A204.1 (cell line): Measurements from ENCODE around the gene C22orf15.
"Not testable (repeated sequence)": the region's sequence is repeated elsewhere in the genome, so short reads cannot be mapped to it uniquely, and the experiment has no call there.

Experiments used
- FAIRE-seq: peaks from 2 replicates; lab custom pipeline; 2012; peaks lifted over from hg19 to GRCh38; lab: Jason Lieb, UNC

C22orf15 gene, protein sequence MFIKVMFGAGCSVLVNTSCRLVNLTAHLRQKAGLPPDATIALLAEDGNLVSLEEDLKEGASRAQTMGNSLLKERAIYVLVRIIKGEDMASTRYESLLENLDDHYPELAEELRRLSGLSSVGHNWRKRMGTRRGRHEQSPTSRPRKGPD

DNA sequence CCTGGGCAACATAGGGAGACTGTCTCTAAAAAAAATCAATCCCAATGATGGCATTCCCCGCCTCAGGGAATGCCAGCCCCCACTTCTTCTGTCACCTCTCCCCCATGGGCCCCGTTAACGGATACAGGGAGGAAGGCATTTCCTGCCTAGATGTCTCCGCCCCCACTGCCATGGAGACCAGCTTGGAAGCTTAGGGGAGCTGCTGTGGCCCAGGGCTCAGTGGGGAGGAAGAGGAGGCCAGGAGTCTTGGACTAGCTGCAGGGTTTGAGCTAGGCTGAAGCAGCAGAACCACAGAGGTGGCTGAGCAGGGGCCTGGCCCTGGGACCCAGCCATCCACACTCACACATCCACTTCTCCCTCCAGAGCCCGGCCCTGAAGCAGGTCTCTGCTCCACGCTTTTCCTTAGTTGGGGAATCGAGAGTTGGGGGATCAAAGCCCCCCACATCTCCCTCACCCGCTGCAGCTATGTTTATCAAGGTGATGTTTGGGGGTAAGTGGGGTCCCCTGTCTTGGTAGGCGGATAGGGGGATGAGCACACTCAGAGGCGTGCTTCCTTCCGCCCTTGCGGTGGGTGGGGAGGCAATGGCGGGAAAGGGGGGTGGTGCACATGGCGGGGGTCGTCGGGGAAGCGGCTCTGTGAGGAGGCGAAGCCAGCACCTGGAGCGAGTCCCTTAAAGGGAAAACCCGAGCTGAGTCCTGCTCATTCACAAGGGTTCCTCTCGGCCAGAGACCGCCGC lies at the start of gene C22orf15:
C22orf15 (plus strand) TSS at position 149 of the 737 bp plus-strand sequence; CDS start at position 466, 317 bp downstream.
- FAIRE-seq, result no peak

DNA sequence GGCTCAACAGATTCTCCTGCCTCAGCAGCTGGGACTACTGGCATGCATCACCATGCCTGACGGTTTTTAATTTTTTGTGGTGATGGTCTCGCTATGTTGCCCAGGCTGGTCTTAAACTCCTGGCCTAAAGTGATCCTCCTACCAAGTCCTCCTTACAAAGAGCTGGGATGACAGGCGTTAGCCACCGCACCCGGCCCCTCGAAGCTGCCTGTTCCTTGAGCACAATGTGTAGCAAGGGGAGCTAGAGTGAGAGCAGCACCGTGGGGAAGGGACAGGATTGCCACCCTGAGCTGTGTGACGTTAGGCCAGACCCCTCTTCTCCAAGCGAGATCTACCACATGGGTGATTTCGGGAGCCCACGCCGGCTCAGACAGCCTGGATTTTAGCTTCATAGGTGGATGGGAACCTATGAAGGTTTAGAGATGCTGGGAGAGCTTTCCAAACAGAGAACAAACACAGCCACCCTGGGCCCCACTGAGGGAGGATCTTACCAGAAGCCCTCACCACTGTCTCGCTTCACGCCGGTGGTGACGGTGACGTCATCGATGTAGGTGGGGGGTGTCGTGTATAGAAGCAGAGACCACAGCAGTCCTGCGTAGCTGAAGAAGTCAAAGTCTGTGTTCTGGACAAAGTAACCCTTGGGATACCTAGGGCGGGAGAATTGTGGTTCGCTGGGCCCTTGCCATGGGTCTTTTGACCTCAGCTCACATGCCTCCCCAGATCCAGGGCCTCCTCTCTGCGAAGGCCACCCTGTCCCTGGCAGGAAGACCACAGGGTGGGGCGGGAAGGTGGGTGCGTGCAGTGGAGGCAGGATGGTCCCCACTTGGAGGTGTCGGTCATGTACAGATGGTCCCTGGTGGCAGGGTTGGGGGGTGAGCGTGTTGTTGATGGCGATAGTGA lies 48.8 kb upstream of the C22orf15 start:
- FAIRE-seq, result no peak

DNA sequence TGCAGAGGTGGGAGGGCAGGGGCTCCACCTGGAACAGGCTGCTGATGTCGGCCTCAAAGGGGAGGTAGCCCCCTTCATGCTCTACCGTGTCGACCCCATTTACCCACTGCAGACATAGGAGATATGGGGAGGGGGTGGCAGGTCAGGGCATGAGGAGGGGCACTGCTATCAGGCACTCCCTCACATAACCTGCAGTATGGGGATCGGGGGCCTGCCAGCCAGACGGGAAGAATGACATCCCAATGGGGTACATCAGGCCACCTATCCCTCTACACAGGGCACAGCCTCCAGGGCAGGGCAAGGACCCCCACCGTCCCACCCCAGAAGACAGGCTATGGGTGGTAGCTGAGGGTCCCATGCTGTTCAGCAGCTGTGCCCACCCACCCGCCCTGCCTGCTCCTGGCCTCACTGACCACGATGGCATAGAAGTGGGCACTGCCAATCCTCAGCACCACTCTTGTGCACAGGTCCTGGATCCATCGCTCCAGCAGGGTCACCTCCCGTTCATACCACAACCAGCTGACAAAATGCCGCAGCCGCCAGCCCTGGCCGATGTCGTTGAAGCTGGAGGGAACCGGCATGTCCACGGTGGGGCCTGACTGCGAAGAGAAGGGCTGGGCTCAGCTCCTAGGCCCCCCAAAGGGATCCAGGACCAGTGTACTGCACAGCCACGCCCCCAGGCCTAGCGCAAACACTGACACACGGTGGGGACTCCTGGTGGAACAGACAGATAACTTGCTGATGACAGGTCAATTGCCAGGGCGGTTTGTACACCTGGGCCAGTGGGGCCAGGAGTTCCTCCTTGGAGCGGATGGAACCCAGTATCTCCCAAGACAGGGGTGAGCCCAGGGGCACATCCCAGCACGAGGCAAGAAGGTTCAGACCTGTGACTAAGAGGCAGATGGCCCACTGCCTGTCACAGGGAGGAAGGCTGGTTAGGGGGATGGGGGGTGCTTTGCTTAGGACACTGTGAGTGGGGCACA lies 47.9 kb upstream of the C22orf15 start:
- no peak for FAIRE-seq

DNA sequence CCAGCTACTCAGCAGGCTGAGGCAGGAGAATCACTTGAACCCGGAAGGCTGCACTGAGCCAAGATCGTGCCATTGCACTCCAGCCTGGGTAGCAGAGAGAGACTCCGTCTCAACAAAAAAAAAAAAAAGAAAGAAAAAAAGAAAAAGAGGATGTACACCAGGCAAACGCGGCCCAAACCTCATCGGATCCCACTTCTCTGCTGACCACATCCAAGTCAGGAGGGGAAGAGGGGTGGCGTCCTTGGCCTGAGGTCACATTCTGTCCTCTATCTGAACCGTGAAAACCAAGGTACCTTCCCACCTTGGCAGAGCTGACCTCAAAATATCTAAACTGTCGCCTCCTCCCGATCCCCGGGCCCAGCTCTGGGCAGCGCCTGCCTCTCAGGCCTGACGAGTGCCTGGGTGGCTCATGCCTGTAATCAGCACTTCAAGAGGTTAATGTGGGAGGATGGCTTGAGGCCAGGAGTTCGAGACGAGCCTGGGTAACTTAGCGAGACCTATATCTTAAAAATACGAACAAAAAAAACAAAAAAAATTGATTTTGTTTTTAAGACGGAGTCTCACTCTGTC lies 46.9 kb upstream of the C22orf15 start:
- FAIRE-seq, result no peak

DNA sequence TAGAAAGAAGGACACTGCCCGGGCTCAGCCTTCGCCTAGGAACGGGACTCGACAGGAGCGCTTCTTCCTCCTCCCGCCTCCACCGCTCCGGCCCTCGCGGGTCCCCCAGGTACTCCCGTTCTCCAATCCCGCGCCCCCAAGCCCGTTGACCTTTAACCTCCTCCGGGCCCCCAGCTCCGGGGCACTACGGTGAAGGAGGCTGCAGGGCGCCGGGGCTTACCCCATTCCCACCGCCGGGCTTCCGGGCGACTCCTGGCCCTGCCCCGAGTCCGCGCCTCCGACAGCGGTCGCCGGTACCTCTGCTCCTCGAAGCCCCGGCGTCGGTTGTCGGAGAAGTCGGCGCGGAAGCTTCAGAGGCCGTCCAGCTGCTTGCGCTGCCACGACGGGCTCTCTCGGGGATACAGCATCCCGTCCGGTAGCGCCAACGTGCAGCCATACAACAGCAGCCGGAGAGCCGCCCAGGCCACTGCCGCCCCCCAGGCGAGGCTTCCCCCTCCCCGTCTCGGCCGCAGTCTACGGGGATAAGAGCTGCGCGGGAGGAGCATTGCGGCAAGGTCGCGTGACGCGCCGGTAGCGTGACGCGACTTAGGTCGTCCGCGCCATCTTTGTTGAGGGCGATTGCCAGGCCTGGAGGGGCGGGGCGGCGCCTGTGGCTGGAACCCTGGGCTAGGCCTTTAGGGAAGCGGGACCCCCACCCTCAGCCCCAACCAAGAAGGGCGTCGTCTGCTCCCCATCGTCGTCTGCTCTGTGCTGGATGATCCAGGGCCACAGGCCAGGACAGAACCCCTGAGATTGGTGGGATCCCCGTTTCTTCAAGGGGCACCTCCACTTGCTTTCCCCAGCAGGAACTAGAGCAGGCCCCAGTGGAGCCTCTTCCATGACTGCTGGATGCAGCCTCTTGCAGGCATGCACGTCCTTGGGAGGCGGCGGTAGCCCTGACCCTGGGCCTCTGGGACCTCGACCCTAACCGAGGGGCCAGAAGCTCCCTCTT lies 45.7 kb upstream of the C22orf15 start:
- no peak for FAIRE-seq

DNA sequence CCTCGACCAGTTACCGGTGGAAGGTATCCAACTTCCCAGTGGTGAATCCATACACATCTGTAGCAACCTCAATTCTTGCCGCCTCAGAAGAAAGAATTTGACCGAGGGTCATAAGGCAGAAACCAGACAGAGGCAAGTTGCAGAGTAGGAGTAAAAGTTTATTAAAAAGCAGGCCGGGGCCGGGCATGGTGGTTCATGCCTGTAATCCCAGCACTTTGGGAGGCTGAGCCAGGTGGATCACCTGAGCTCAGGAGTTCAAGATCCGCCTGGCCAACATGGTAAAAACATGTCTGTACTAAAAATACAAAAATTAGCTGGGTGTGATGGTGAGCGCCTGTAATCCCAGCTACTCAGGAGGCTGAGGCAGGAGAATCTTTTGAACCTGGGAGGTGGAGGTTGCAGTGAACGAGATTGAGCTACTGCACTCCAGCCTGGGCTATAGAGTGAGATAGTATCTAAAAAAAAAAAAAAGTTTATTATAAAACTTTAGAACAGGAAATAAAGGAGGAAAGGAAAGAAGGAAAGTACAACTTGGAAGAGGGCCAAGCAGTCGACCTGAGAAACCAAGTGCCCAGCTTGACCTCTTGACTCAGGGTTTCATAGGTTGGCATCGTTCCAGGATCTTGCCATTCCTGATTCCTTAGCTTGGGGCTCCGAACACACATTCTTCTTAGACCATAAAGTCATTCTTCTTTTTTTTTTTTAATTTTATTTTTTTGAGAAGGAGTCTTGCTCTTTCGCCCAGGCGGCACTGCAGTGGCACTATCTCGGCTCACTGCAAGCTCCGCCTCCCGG lies 44.2 kb upstream of the C22orf15 start:
- no peak for FAIRE-seq

DNA sequence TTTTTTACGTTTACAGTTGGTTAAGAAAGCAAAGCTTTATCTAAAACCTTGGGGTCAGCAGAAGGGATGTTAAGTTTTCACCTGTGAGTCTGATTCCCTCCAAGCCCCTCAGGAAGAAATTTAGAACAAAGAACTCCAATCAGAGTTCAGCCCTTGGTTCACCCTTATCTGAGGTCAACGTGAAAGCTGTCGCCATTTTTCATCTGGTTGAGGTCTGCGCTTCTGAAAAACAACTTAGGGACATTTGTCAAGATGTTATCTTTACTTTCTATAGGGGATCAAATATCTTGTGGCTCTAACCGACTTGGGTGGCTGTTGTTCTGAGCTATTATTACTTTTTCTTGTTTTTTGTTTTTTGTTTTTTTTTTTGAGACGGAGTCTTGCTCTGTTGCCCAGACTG lies 41.9 kb upstream of the C22orf15 start:
- no peak for FAIRE-seq

DNA sequence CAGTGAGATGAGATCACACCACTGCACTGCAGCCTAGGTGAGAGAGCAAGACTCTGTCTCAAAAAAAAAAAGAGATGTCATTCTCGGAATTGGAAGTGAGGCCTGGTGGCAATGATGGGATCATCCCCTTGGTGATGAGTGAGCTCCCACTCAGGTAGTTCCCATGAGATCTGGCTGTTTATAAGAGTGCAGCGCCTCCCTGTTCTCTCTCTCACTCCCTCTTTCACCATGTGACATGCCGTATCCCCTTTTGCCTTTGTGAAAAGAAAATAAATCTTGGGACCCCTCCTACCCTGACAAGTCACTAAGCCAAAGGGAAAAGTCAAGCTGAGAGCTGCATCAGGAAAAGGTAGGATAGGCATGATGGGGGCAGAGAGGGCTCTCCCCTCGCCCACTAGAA lies 40.6 kb upstream of the C22orf15 start:
- no peak for FAIRE-seq

DNA sequence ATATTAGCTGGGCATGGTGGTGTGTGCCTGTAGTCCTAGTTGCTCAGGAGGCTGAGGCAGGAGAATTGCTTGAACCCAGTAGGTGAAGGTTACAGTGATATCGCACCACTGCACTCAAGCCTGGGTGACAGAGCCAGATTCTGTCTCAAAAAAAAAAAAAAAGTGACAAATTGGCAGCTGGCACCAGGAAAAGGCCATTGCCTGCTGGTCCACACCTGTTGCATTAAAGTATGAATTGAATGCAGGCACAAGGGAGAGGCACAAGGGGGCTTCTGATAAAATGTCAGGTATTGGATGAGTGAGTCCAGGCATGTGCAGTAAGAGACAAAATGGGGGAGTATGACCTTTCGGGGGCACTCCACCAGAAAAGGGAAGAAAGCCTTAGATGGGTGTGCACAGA lies 40.1 kb upstream of the C22orf15 start:
- FAIRE-seq, result no peak

DNA sequence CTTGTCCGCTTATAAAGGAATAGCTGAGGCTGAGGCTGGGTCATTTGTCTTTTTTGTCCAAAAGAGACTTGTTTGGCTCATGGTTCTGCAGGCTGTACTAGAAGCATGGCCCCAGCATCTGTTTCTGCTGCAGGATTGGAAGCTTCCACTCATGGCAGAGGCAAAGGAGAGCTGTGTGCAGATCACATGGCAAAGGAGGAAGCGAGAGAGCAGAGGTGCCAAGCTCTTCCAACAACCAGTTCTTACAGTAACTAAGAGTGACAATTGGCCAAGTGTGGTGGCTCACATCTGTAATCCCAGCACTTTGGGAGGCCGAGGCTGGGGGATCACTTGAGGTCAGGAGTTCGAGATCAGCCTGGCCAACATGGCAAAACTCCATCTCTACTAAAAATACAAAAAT lies 34.7 kb upstream of the C22orf15 start:
- not testable (repeated sequence) for FAIRE-seq

DNA sequence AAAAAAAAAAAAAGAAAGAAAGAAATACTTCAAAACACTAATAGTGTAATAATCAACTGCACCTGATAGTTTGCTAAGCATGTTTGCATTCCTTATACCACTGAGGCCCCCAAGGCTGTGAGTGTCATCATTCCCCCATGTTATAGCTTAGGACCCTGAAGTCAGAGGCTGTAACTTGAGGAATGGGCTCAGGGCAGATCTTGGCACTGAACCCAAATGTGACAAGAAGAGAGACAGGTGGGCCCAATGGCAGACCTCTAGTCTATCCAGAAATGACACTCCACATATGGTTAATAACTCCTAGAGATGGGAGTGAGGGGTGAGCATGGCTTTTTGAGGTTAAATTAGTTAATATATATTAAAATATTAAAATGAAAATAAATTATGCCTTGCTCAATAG lies 25.1 kb upstream of the C22orf15 start:
- no peak for FAIRE-seq

DNA sequence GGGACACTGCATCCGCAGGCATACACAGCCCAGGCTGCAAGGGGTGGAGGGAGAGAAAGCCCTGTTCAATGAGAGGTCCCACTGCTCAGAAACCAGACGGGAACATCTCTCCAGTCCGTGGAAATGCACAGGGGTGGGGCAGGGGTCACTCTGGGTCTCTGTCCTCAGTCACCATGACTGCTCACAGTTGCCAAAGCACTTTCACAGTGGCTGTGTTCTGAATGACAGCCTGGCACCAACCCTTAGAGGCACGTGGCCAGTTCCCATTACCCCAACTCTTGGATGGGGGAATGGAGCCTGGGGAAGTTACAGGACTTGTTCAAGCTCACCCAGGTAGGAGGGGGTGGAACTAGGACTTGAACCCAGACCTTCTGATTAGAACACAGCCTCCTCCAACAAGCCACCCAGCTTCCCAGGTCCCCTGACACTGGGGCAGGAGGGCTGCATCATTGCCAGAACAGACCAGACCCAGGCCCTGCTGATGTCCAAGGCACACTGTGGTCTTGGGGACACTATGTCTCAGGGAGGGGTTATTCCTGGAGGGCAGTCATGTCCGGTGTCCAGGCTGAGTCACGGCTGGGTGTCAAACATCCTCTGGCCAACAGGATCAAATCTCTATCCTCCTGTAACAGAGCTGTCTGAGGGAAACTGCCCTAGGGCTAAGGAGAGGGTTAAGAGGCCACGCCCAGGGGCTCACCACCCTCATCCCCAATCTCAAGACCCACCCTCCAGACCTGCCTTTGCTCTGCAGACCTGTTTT lies 20.1 kb upstream of the C22orf15 start:
- FAIRE-seq, result no peak

DNA sequence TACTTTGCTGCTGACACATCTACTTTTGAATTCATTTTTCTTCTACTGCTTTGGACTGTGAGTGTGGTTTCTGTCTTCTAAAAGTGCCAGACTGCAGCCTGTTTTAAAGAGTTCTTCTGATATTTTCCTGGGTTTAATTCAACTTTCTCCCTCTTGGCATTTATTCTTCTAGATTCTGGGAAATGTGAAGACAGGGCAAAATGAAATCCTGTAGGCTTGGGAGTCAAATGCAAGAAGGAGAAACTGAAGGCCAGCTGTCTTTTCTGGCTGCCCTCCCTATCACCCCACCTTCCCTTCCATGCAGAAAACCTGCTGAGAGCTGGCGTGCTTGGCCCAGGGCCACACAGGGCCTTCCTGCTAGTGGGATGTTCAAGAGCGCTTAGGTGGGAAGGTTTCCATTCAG lies 19.5 kb upstream of the C22orf15 start:
- no peak for FAIRE-seq

DNA sequence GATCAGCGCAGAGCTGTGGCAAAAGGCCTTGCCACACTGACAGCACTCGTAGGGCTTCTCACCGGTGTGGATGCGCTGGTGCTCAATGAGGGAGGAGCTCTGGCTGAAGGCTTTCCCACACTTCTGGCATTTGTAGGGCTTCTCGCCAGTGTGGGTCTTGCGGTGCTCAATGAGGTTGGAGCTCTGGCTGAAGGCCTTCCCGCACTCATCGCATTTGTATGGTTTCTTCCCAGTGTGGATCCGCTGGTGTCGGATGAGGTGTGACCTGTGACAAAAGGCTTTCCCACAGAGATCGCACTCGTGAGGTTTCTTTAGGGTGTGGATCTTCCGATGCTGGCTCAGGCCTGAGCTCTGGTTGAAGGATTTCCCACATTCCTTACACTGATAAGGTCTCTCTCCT lies 18.8 kb upstream of the C22orf15 start:
- FAIRE-seq, result no peak

DNA sequence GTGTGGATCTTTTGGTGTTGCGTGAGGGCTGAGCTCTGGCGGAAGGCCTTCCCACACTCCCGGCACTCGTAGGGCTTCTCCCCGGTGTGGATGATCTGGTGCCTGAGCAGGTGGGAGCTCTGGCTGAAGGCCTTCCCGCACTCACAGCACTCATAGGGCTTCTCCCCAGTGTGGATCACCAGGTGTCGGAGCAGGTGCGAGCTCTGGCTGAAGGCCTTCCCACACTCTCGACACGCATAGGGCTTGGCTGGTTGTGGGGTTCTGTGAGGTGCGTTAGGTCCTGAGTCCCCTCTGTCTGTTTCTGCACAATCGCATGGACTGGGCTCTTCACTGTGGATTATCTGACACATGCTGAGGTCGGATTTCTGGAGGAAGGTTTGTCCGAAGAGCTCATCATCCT lies 18.3 kb upstream of the C22orf15 start:
- FAIRE-seq, result no peak

DNA sequence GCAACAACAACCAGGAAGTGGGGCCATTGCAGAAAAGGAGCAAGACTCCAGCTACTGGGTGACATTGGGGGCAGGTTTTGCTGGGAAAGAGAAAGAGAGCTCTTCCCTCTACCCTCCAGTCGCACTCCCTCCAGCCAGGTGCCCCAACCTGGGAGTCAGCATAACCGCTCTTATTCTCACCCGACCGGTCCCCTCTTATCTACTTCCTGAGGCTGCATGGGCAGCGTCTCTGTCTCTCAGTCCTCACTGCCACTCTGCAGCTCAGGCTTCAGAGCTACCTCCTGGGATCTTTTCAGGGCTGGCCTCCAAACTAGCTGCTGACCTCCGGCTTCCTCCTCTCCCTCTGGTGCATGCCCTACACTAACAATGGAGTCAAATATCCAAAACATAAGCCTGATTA lies 17.0 kb upstream of the C22orf15 start:
- no peak for FAIRE-seq

DNA sequence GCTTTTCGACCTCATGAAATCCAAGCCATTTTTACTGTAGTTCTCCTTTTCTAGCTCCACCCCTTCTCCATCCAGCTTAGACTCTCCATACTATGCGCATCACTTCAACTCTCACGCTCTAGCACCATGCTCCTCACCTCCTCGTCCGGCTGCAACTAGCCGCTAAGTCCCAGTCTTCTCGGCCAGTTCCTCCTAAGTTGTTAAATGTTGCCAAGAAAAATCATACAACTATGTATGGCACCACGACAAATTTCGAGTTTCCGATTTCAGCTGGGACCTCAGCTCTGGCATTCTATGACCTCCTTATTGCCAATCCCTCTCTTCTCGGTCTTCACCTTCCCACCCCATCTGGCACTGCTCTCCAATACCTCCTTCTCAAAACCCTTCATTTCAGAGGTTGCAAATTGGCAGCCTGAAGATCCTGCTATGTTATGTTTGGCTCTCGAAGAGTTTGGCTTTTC lies 12.9 kb upstream of the C22orf15 start:
- no peak for FAIRE-seq

DNA sequence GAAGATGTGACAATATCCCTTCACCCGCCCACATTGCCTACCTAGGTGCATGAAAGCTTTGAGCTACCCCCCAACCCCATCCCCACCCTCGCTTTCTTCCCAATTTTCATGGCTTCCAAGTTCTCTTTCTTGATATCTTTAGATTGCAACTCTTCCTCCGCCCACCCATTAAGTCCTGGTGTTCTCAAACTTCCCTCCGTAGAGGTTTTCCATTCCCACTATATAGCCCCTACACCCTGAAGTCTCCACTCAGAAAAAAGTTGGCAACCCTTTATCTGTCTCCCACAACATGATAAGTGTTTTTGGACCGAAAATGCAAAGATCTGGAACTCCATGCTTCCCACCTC lies 12.4 kb upstream of the C22orf15 start:
- no peak for FAIRE-seq
